ENCODE results near the gene SDK2. TPM values are rescaled to one million over a fixed set of nuclear protein-coding genes. Genes with fewer than 3 reads are reported as not detected.

The SDK2 gene
- total and polyA plus RNA-seq, 2 of the 4 experiments (the other 2 are of a cell fraction): under 0.01 to 0.03 TPM

DNA sequence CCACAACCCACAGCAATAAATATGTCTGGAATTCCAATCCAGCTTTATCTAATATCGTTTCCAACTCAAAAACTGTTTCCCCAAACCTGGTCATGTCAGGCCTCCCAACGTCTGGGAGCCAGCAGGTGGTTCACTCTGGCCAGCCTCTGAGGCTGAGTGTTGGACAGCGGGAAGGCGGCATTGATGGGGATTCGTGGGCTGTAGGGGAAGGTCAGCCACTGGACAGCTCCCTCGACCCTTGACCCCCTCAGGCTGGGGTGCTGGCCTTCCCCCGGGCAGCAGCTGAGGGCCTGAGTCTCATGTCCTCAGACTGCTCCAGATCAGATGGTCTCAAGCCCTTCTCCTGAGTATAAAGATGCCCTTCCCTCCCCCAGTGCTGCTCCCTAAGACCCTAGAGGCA is 50.2 kb downstream of the SDK2 start:
- Histone ChIP-seq H2AFZ (replicated peaks; ENCODE audit: low read length, poor library complexity) (no peak overlapping the region), H2BK120ac (ENCODE audit: low read depth, low read length) (no peak overlapping the region), H3K79me1 (ENCODE audit: low read depth in 1 of 2, low read length in 2 of 2) (no peaks in the 10 kb centered on the region), H3K4me1 (ENCODE audit: control insufficient read depth, insufficient read depth, low read length) (no peaks in the 10 kb centered on the region), H3K36me3 (ENCODE audit: control insufficient read depth, insufficient read depth, low read length) (no peaks in the 10 kb centered on the region), H2AK9ac (replicated peaks; ENCODE audit: low read depth, low read length, poor library complexity) (no peak overlapping the region), H3K56ac (ENCODE audit: extremely low read depth, insufficient read depth, low read length) (no peak overlapping the region), H3K23ac (ENCODE audit: low read depth, low read length) (no peak overlapping the region), H3K9ac (ENCODE audit: low read depth, low read length) (no peak overlapping the region), H3K27me3 (ENCODE audit: control insufficient read depth, insufficient read depth, low read length) (no peaks in the 10 kb centered on the region), H2BK20ac (ENCODE audit: low read depth, low read length) (no peak overlapping the region), H4K91ac (ENCODE audit: insufficient read depth, low read depth, low read length) (no peak overlapping the region), H3K4me2 (ENCODE audit: low read depth, low read length) (no peak overlapping the region), H2BK5ac (ENCODE audit: low read depth, low read length, poor library complexity, severe bottlenecking) (no peak overlapping the region), H3K18ac (ENCODE audit: low read depth, low read length) (no peak overlapping the region), H3K9me1 (ENCODE audit: insufficient read depth, low read length) (no peaks in the 10 kb centered on the region), H2BK15ac (ENCODE audit: low read depth, low read length) (no peak overlapping the region), H3K9me3 (ENCODE audit: control insufficient read depth, insufficient read depth, low read length) (peaks cover 6% of the 10 kb centered on the region), H4K8ac (ENCODE audit: low read depth in 2 of 2, low read length in 2 of 2) (no peak overlapping the region), H2AK5ac (ENCODE audit: low read depth, low read length) (no peak overlapping the region), H3K4ac (ENCODE audit: low read depth, low read length) (no peak overlapping the region), H4K20me1 (ENCODE audit: insufficient read depth, low read length) (no peaks in the 10 kb centered on the region), H3K14ac (replicated peaks; ENCODE audit: low read depth, low read length) (no peak overlapping the region), H3K4me3 (ENCODE audit: insufficient read depth, low read depth, low read length) (no peak overlapping the region), H4K5ac (ENCODE audit: low read depth, low read length) (no peak overlapping the region), H3K27ac (ENCODE audit: insufficient read depth, low read length) (no peak overlapping the region)
- CTCF ChIA-PET: no interaction called here
- ATAC-seq (ENCODE audit: low read depth) (no peak), DNase-seq (no peak)
- no CpG with 5 or more reads among the region's 7 CpGs for WGBS, 2 experiments (ENCODE audit: extremely low coverage in 2 of 2, insufficient read length in 1 of 2)
- BruUV-seq (replicated peaks): no TSS peak
- intact Hi-C loops (cut with micrococcal nuclease) (no loop called here), in situ Hi-C loops (cut with MboI; ENCODE audit: low sequenced_read_pairs) (no loop called here), dilution Hi-C loops (cut with HindIII; ENCODE audit: low sequenced_read_pairs, unreplicated experiment) (no loop called here)
- TF ChIP-seq POLR2A (IDR thresholded peaks at IDR 0.05; ENCODE audit: low read depth, low read length): no peak
- TF ChIP-seq, protein P1, sequence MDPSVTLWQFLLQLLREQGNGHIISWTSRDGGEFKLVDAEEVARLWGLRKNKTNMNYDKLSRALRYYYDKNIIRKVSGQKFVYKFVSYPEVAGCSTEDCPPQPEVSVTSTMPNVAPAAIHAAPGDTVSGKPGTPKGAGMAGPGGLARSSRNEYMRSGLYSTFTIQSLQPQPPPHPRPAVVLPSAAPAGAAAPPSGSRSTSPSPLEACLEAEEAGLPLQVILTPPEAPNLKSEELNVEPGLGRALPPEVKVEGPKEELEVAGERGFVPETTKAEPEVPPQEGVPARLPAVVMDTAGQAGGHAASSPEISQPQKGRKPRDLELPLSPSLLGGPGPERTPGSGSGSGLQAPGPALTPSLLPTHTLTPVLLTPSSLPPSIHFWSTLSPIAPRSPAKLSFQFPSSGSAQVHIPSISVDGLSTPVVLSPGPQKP (IDR thresholded peaks at IDR 0.05; ENCODE audit: borderline replicate concordance, low read depth, low read length): no peak
- TF ChIP-seq NFE2L2 (IDR thresholded peaks at IDR 0.05; ENCODE audit: low read depth, low read length): no peak
- TF ChIP-seq, protein P2, sequence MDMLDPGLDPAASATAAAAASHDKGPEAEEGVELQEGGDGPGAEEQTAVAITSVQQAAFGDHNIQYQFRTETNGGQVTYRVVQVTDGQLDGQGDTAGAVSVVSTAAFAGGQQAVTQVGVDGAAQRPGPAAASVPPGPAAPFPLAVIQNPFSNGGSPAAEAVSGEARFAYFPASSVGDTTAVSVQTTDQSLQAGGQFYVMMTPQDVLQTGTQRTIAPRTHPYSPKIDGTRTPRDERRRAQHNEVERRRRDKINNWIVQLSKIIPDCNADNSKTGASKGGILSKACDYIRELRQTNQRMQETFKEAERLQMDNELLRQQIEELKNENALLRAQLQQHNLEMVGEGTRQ (IDR thresholded peaks at IDR 0.05; ENCODE audit: low read depth, low read length): no peak
- TF ChIP-seq MAZ (IDR thresholded peaks at IDR 0.05; ENCODE audit: borderline replicate concordance, low read depth, low read length): no peak
- TF ChIP-seq RCOR1 (IDR thresholded peaks at IDR 0.05; ENCODE audit: insufficient replicate concordance, low read length): no peak
- no peak for TF ChIP-seq RAD21 (IDR thresholded peaks at IDR 0.05; ENCODE audit: low read length)
- no peak for TF ChIP-seq CHD1 (IDR thresholded peaks at IDR 0.05; ENCODE audit: low read depth, low read length)
- no peak for TF ChIP-seq SMC3 (IDR thresholded peaks at IDR 0.05; ENCODE audit: low read depth, low read length)
- no peak for TF ChIP-seq MAFK (IDR thresholded peaks at IDR 0.05; ENCODE audit: low read depth, low read length)
- TF ChIP-seq CEBPB (IDR thresholded peaks at IDR 0.05; ENCODE audit: low read depth, low read length): no peak
- TF ChIP-seq BHLHE40 (IDR thresholded peaks at IDR 0.05; ENCODE audit: low read depth, low read length): no peak
- POLR2A ChIA-PET (ENCODE audit: unreplicated experiment): no interaction called here
